Activated T-helper 17 cell treated with anti-CD3 and anti-CD28 coated beads, Interleukin-2, amount 50 U/mL, for 72 hours (primary cell): ENCODE measurements around the gene DCTN5. TPM values are rescaled to one million over a fixed set of nuclear protein-coding genes. Genes with fewer than 3 reads are reported as not detected.

Experiments used
- ATAC-seq: fragments of 150-1000 bp; cut with Tn5 transposase; replicated peaks from 2 replicates; pipeline ENCODE4 v1.10.0; 2021; ENCODE audit warnings: mild to moderate bottlenecking, moderate library complexity
- H3K27ac Mint-ChIP-seq: one replicate; pipeline ENCODE4 v1.8.0; 2022; ENCODE audit warnings: mixed read lengths
- H3K27me3 Mint-ChIP-seq: one replicate; pipeline ENCODE4 v1.8.0; 2022; ENCODE audit warnings: mixed read lengths
- H3K36me3 Mint-ChIP-seq: one replicate; pipeline ENCODE4 v1.8.0; 2022; ENCODE audit warnings: low read depth, mild to moderate bottlenecking, mixed read lengths
- H3K4me1 Mint-ChIP-seq: one replicate; pipeline ENCODE4 v1.8.0; 2022; ENCODE audit warnings: mixed read lengths
- H3K4me3 Mint-ChIP-seq: one replicate; pipeline ENCODE4 v1.8.0; 2022; ENCODE audit warnings: mild to moderate bottlenecking, mixed read lengths
- H3K9me3 Mint-ChIP-seq: one replicate; pipeline ENCODE4 v1.8.0; 2022; ENCODE audit warnings: mixed read lengths
- total RNA-seq, 2 donors: library from RNA; stranded (reverse); gene quantifications; one replicate each; pipeline ENCODE4 v1.2.3, GENCODE V29; 2022

Gene DCTN5
- total RNA-seq, 2 donors from 2014 or later, result 60.6 to 98.6 TPM

GRCh38 chr16:23678430-23679273 is 37.4 kb downstream of the DCTN5 start, which contains the start of gene PLK1:
Gene PLK1 (plus strand): TSS chr16:23678889. CDS start chr16:23678933, 44 bp downstream.
- H3K4me3 Mint-ChIP-seq, result peak within 1 kb of the TSS; percentile 89
- H3K4me1 Mint-ChIP-seq, result peaks cover 5% of the 10 kb centered on the region
- peaks cover 68% of the 10 kb centered on the region for H3K36me3 Mint-ChIP-seq
- peak; percentile 97 for ATAC-seq
- H3K9me3 Mint-ChIP-seq, result no peaks in the 10 kb centered on the region
- H3K27me3 Mint-ChIP-seq, result no peaks in the 10 kb centered on the region
- peak within 1 kb of the TSS; percentile 78 for H3K27ac Mint-ChIP-seq

GRCh38 chr16:23679274-23679985 is 38.2 kb downstream of the DCTN5 start:
- Mint-ChIP-seq H3K36me3 (peaks cover 69% of the 10 kb centered on the region), H3K9me3 (no peaks in the 10 kb centered on the region), H3K4me3 (peak overlapping the region; percentile 89), H3K27me3 (no peaks in the 10 kb centered on the region), H3K27ac (peak overlapping the region; percentile 78), H3K4me1 (peaks cover 5% of the 10 kb centered on the region)
- peak; percentile 10 for ATAC-seq

GRCh38 chr16:23679986-23680336 is 38.7 kb downstream of the DCTN5 start:
- Mint-ChIP-seq H3K4me3 (peak overlapping the region; percentile 89), H3K4me1 (peaks cover 5% of the 10 kb centered on the region), H3K9me3 (no peaks in the 10 kb centered on the region), H3K27me3 (no peaks in the 10 kb centered on the region), H3K27ac (peak overlapping the region; percentile 78), H3K36me3 (peaks cover 69% of the 10 kb centered on the region)
- ATAC-seq, result no peak

DNA sequence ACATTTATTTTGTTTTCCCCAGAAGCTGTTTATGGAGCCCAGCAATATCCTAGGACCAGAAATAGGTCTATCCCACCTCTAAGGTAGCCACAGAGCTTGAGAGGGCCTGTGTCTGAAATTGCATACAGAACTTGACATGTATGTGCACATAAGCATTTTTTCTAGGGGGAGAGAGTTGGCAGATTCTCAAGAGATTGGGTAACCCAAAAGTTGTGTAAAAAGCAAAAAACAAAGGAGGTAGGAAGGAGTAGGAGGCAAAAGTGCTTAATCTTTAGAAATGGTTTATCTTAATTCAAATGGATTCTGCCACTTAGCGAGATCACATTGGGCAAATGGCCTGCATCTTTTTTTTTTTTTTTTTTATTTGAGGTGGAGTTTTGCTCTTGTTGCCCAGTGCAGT is 40.9 kb downstream of the DCTN5 start:
- Mint-ChIP-seq H3K27me3 (no peaks in the 10 kb centered on the region), H3K4me3 (no peak overlapping the region), H3K27ac (no peak overlapping the region), H3K9me3 (no peaks in the 10 kb centered on the region), H3K36me3 (peaks cover 88% of the 10 kb centered on the region), H3K4me1 (peaks cover 5% of the 10 kb centered on the region)
- ATAC-seq, result no peak

DNA sequence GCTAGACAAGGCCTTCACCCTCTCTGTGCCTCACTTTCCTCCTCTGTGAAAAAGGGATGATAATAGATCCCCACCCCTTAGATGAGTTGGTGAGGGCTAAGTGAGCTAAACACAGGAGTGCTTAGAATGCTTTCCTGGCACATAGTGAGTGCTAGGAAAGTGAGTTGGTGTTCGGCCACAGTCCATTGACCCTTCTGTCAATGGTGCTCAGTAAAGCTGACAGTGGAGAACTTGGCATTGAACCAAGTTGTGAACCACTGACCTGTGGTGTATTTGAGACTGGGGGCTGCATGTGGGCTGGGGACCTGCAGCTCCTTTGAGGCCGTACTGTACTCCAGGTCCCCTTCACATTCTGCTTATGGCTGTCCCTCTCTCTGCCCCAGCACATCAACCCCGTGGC is 42.2 kb downstream of the DCTN5 start:
- Mint-ChIP-seq H3K27me3 (no peaks in the 10 kb centered on the region), H3K27ac (no peak overlapping the region), H3K9me3 (no peaks in the 10 kb centered on the region), H3K4me1 (peaks cover 5% of the 10 kb centered on the region), H3K36me3 (peaks cover 100% of the 10 kb centered on the region), H3K4me3 (no peak overlapping the region)
- ATAC-seq, result no peak

- Mint-ChIP-seq H3K4me1 (no peaks in the 10 kb centered on the region), H3K36me3 (peaks cover 84% of the 10 kb centered on the region), H3K4me3 (no peak overlapping the region), H3K9me3 (no peaks in the 10 kb centered on the region), H3K27ac (no peak overlapping the region), H3K27me3 (no peaks in the 10 kb centered on the region)
- ATAC-seq, result no peak
These were observed 46.0 kb downstream of the DCTN5 start for GRCh38 chr16:23687034-23687808.

- Mint-ChIP-seq H3K4me1 (no peaks in the 10 kb centered on the region), H3K9me3 (no peaks in the 10 kb centered on the region), H3K4me3 (no peak overlapping the region), H3K27me3 (no peaks in the 10 kb centered on the region), H3K27ac (no peak overlapping the region), H3K36me3 (peaks cover 60% of the 10 kb centered on the region)
- no peak for ATAC-seq
These were observed 48.3 kb downstream of the DCTN5 start for GRCh38 chr16:23689442-23690187.

- Mint-ChIP-seq H3K27ac (no peak overlapping the region), H3K4me1 (no peaks in the 10 kb centered on the region), H3K9me3 (no peaks in the 10 kb centered on the region), H3K36me3 (peaks cover 47% of the 10 kb centered on the region), H3K4me3 (no peak overlapping the region), H3K27me3 (no peaks in the 10 kb centered on the region)
- no peak for ATAC-seq
These were observed 49.7 kb downstream of the DCTN5 start for GRCh38 chr16:23690771-23691482.

DNA sequence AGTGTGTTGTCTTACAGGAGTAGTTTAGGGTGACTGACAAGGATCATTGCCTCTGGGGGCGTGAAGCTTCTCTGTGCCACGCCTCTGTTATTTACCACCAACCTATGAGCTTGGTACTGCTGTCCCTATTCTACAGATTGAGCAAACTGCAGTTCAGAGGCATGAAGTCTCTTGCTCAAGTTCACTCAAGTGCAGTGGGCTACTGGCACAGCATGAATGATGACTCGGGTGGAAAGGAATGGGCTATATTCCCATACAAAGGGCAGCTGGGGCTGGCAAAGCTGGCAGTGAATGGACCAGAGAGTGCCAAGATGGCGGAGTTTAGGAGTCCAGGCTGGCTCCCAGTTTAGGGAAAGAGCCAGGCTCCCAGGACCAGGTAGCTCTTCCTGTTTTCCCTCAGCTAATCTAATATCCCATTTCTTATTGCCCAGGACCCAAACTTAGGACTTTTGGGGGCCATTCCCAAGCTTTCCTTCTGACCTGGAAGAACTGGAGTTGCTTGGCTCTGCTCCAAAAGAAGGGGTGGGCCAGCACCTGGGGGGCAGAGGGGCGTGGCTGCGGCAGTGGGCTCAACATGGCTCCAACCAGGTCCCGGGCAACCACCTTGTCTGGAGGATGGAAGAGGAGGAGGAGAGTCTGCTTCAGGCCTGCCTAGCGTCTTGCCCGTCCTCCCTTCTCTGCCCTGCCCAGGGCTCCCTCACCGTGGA is 50.4 kb downstream of the DCTN5 start:
- H3K27me3 Mint-ChIP-seq, result no peaks in the 10 kb centered on the region

GRCh38 chr16:23692190-23692837 is 51.0 kb downstream of the DCTN5 start:
- Mint-ChIP-seq H3K36me3 (peaks cover 33% of the 10 kb centered on the region), H3K27ac (no peak overlapping the region), H3K9me3 (no peaks in the 10 kb centered on the region)

More for the DNA sequence above, 50.4 kb downstream of the DCTN5 start:
- H3K36me3 Mint-ChIP-seq, result peaks cover 40% of the 10 kb centered on the region
- H3K27ac Mint-ChIP-seq, result no peak overlapping the region
- no peaks in the 10 kb centered on the region for H3K9me3 Mint-ChIP-seq
- H3K4me1 Mint-ChIP-seq, result no peaks in the 10 kb centered on the region
- no peak overlapping the region for H3K4me3 Mint-ChIP-seq
- ATAC-seq, result no peak

DNA sequence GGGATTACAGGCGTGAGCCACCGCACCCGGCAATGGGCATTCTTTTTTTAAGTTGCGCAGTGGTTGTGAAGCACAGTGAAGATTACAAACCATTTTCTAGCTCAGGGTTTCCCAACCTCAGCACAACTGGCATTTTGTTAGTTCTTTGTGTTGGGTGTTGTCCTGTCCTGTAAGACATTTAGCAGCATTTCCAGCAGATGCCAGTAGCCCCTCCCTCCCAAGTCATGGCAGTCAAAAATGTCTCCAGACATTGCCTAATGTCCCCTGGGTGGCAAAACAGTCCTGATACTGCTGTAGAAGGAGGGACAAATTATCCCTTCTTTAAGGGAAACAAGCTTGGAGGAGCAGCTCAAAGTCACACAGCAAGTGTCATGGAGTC is 53.0 kb downstream of the DCTN5 start:
- Mint-ChIP-seq H3K4me3 (no peak overlapping the region), H3K9me3 (no peaks in the 10 kb centered on the region), H3K27me3 (no peaks in the 10 kb centered on the region), H3K4me1 (no peaks in the 10 kb centered on the region), H3K36me3 (peaks cover 14% of the 10 kb centered on the region), H3K27ac (no peak overlapping the region)
- no peak for ATAC-seq

More at GRCh38 chr16:23692190-23692837, 51.0 kb downstream of the DCTN5 start:
- Mint-ChIP-seq H3K4me3 (no peak overlapping the region), H3K4me1 (no peaks in the 10 kb centered on the region), H3K27me3 (no peaks in the 10 kb centered on the region)
- no peak for ATAC-seq

- no peak overlapping the region for H3K4me3 Mint-ChIP-seq
These were observed 53.5 kb downstream of the DCTN5 start for GRCh38 chr16:23694644-23695373.

More at GRCh38 chr16:23694644-23695373, 53.5 kb downstream of the DCTN5 start:
- Mint-ChIP-seq H3K4me1 (no peaks in the 10 kb centered on the region), H3K9me3 (no peaks in the 10 kb centered on the region), H3K36me3 (peaks cover 8% of the 10 kb centered on the region), H3K27ac (no peak overlapping the region), H3K27me3 (no peaks in the 10 kb centered on the region)
- no peak for ATAC-seq
